Fibroblast of pulmonary artery (primary cell): ENCODE results near the gene RBM23.

Experiments
- DNase-seq: peaks from one replicate; pipeline ENCODE4 v3.0.0-alpha.2; 2010; ENCODE audit warnings: low read depth
- H3K4me3 ChIP-seq: replicated peaks from 2 replicates; pipeline ENCODE4 v1.5.1; 2011; ENCODE audit warnings: low read depth, mild to moderate bottlenecking, control low read depth, low read length, moderate library complexity
- TF ChIP-seq, protein P1 (sequence below): IDR thresholded peaks from 2 replicates; pipeline ENCODE4 v1.5.1; 2011; ENCODE audit warnings: mild to moderate bottlenecking, control low read depth, low read length, inconsistent platforms; ENCODE audit errors: missing control alignments

The RBM23 gene

DNA sequence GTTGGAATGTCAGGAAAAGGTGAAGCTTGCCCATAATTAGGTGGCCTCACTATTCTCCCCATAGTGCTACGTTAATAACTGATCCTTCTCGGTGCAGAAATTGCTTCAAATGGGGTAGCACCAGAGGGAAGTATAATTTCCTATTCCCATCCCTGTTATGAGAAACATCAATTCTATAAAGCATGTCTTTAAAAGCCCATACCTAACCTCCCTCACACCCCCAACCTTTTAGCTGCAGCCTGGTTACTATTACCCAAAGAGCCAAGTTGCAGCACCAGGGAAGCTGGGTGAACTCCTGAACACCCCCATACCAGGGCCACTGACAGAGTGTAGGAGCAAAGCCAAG lies 15.2 kb downstream of the RBM23 start:
- TF ChIP-seq, protein P1, sequence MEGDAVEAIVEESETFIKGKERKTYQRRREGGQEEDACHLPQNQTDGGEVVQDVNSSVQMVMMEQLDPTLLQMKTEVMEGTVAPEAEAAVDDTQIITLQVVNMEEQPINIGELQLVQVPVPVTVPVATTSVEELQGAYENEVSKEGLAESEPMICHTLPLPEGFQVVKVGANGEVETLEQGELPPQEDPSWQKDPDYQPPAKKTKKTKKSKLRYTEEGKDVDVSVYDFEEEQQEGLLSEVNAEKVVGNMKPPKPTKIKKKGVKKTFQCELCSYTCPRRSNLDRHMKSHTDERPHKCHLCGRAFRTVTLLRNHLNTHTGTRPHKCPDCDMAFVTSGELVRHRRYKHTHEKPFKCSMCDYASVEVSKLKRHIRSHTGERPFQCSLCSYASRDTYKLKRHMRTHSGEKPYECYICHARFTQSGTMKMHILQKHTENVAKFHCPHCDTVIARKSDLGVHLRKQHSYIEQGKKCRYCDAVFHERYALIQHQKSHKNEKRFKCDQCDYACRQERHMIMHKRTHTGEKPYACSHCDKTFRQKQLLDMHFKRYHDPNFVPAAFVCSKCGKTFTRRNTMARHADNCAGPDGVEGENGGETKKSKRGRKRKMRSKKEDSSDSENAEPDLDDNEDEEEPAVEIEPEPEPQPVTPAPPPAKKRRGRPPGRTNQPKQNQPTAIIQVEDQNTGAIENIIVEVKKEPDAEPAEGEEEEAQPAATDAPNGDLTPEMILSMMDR = no peak
- DNase-seq = no peak
- H3K4me3 ChIP-seq = no peak overlapping the region

DNA sequence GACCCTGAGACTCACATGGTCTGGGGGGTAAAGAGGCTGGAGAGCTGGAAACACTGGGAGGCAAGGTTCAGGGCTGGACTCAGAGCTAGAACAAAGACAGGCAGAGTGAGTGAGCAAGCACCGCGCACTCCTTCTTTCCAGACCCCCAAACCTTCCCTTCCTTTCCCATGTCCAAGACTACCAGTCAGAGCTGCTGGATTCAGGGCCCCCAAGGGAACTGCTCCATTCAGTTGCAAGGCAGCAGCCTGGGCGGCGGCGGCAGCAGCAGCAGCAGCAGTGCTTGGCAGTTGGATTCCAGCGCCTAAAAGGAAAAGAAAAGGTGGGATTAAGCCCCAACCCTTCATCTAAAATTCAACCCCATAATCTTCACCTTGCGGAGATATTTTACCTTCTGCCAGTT lies 17.1 kb downstream of the RBM23 start:
- TF ChIP-seq, protein P1 = no peak
- no peak for DNase-seq
- no peak overlapping the region for H3K4me3 ChIP-seq

DNA sequence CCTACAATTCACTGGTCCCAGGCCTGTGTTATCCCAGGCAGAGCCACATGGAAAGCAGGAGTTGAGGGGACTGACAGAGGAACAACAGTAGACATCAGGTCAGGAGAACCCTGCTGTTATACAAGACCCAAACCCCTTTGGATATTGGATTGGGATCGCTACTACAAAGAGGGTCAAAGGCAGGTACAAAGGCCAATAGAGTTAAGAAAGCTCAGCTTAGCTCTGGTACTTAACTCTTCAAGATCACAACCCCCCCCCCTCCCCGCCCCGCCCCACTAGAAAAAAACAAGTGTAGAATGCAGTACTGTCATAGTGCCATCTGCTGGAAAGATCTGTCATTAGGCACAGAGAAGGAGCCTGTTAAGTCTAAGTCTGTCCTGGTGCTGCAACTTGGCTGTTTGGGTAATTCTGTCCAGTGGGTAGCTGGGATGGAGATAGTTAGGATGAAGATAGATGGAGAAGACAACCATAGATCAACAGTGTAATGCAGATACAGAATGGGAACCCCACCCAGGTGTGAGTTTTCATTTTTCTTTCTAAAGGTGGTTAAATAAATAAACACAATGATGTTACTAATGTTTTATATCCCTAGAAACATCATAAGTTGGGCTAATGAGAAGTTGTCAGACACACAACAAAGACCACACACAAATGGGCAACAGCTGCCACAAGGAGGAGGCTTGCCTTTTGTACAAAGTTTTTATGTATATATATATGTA lies 18.7 kb downstream of the RBM23 start:
- TF ChIP-seq, protein P1 = peak; percentile 69
- no peak overlapping the region for H3K4me3 ChIP-seq
- peak; percentile 82 for DNase-seq

DNA sequence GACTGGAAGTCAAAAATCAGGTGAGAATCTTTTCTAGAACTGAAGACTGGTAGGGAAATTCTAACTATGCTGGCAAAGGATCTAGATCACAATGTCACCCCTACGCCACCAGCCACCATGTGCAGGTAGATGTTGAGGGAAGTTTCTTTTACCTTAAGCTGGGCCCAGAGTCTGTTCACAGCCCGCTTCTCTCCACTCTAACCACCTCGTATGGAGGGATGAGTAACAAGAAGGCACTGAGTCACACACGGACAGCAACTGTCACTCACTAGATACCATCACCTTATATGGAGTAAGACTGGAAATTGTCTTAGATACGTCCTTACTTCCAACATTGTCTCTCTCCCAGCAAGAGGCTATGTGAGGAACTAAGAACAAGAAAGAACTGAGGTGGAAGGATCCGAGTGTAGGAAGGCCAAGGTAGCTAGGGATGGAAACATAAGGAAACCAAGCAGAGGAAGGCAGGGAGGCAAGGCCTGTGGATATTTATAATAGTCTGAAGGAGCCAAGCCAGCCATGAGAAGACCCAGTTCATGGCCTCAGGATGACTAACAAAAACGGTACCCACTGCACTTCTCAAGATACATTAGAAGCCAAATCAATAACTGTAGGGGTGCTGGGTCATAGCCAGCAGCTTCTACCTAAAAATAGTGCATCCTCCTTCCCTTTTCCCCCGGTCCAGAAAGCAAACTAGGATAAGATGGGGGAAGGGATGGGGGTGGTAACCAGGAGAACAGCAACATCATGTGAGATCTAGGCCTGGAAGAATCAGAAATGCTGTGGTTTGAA lies 20.5 kb downstream of the RBM23 start:
- H3K4me3 ChIP-seq = no peak overlapping the region
- peak; percentile 55 for DNase-seq
- TF ChIP-seq, protein P1 = no peak

DNA sequence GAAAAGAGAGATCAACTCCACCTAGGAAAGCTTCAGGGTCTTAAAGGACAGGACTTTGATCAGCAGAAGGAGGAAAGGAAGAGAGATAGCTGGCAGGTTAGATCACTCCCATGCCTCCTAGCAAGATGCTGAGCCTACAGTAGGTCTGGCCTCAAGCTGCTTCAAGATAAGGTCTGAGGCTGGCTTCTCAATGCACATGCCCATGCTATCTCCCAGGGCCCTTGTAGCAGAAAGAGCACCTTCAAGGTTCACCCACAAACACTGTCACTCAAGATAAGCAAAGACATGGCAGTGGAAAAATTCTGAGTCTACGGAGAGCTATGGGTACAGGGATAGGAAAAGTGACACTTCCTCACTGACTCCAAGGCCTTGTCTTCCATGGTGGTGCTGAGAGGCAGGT lies 21.6 kb downstream of the RBM23 start:
- no peak for DNase-seq

DNA sequence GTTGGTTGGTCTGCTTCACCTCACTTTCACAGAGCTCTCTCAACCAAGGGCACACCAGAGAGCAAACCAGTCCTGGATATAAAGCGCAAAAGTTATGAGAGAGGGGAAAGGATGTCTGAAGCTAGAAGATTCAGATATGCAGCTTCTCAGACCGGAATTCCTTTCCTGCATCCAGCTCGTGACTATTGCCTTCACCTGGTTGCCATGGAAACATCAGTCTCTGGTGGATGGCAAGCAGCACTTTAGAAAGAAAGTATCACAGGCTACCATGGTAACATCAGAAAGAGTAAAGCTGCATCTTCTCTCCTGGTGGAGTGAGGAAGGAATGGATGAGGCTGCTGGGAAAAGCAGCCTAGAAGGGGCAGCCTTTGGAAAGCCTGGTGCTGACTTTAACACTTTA lies 22.2 kb downstream of the RBM23 start:
- H3K4me3 ChIP-seq = no peak overlapping the region
- TF ChIP-seq, protein P1 = no peak
- DNase-seq = no peak

More for the DNA sequence above, 21.6 kb downstream of the RBM23 start:
- TF ChIP-seq, protein P1 = no peak
- H3K4me3 ChIP-seq = no peak overlapping the region
